Stimulated activated naive CD8-positive, alpha-beta T cell treated with anti-CD3 and anti-CD28 coated beads, Interleukin-15, Interleukin-2, amounts not matched to agents 100 ng/mL and 50 ng/mL, for 24 hours (primary cell): ENCODE results near the gene SCD5.

Source experiments
- H3K27ac Mint-ChIP-seq: one replicate; pipeline ENCODE4 v1.8.0; 2021; ENCODE audit warnings: mild to moderate bottlenecking, mixed read lengths
- H3K27me3 Mint-ChIP-seq: one replicate; pipeline ENCODE4 v1.8.0; 2021; ENCODE audit warnings: mixed read lengths
- H3K36me3 Mint-ChIP-seq: one replicate; pipeline ENCODE4 v1.8.0; 2021; ENCODE audit warnings: low read depth, mixed read lengths
- H3K4me1 Mint-ChIP-seq: one replicate; pipeline ENCODE4 v1.8.0; 2021; ENCODE audit warnings: low read depth, mixed read lengths
- H3K4me3 Mint-ChIP-seq: one replicate; pipeline ENCODE4 v1.8.0; 2021; ENCODE audit warnings: mild to moderate bottlenecking, mixed read lengths
- H3K9me3 Mint-ChIP-seq: one replicate; pipeline ENCODE4 v1.8.0; 2021; ENCODE audit warnings: mixed read lengths

Gene SCD5

DNA sequence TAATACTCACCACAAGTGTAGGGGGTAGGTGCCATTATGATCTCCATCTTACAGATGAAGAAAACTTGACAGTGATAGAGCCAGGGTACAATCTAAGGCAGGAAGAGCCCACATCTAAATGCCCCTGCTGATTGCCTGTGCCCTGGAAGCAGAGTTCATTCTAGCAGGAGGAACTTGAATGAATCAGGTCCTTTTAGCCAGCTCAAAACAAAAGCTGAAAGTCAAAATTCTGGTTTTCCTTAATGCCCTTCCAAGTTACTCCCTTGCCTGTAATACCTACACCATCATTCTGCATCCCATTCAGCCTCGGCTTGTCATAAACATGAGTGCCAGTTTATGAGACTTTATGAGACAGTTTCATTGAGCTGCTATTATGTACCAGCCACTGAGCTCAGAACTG, 89.6 kb downstream of the SCD5 start:
- Mint-ChIP-seq H3K36me3 (no peaks in the 10 kb centered on the region), H3K27ac (no peak overlapping the region), H3K9me3 (no peaks in the 10 kb centered on the region), H3K4me3 (no peak overlapping the region), H3K27me3 (no peaks in the 10 kb centered on the region), H3K4me1 (no peaks in the 10 kb centered on the region)

DNA sequence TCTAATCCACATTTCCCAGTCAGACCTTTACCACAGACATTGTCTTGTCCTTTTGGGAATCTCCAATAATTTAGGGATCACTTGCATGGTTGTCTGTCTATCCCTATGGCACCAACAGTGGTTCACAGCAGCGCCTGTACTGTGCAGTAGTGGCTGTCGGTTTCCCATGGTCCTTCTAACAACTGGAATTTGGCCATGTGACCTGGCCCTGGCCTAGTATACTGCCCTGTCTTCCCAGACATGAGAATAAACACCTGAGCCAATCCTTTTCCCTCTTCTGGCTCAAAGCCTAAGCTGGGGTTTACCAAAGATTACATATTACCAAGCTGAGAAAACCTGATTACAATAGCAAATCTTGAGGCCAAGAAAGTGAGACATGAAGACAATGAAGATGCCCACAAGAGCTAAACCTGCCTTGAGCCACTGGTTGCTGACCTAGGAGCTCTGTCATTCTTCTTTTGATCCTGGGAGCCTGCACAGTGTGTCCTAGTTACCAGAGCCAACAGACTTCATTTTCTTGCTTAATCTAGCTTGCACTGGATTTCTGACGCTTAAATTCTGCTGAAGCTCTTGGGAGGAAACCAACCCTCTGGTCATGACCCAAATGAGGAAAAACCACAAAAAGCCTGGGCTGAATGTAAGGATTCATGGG, 92.1 kb downstream of the SCD5 start:
- Mint-ChIP-seq H3K27me3 (no peaks in the 10 kb centered on the region), H3K4me3 (no peak overlapping the region), H3K9me3 (no peaks in the 10 kb centered on the region), H3K27ac (no peak overlapping the region), H3K4me1 (no peaks in the 10 kb centered on the region), H3K36me3 (no peaks in the 10 kb centered on the region)

DNA sequence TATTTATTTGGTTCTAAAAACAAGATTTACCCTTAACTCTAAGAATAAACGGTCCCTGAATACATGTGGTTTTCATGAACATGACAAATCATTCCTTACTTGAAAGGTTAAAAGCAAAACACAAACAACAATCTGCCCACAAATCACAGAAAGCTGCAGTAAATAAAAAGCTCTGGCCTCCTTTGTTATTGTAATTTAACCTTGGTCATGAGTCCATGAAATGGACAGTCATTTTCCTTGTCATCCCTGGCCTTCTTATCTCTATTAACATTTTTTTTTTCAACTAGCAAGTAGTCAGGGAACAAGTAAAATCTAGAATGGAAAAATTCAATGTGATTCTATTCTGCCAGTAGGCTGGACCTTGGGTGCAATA, 92.7 kb downstream of the SCD5 start:
- H3K9me3 Mint-ChIP-seq, result no peaks in the 10 kb centered on the region
- H3K4me3 Mint-ChIP-seq, result no peak overlapping the region
- H3K4me1 Mint-ChIP-seq, result no peaks in the 10 kb centered on the region
- H3K36me3 Mint-ChIP-seq, result no peaks in the 10 kb centered on the region
- no peaks in the 10 kb centered on the region for H3K27me3 Mint-ChIP-seq
- no peak overlapping the region for H3K27ac Mint-ChIP-seq

DNA sequence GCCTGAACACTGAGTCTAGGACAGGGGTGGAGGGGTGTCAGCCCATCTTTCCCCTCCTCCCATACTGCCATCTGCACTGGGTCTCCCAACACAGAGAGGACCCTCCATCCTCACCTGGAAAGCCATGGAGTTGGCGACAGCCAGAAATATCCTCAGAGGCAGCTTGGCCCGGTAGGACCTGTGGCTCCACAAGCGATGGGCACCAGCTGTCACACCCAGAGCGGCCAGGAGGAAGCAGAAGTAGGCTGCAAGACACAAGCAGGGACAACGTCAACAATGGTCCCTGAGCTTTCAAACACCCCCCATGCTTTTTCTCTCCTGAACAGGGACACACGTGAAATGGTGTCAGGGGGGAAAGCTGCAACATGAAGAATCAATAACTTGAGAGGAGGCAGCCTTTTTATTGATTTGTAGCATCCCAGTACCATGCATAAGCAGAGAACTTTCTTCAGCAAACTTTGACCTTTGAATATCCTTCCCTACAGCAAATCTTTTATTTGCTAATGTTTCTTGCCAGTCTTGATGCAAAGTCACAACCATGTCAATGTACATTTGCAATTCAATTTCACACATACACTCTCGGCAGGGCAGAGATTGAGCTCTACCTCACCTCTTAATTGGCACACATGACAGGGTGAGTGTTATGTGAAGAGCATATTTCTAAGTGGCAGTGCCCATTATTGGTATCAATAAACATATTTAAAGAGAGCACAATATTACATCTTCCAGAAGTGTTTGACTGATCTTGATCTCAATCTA, 93.2 kb downstream of the SCD5 start:
- H3K4me1 Mint-ChIP-seq, result no peaks in the 10 kb centered on the region

DNA sequence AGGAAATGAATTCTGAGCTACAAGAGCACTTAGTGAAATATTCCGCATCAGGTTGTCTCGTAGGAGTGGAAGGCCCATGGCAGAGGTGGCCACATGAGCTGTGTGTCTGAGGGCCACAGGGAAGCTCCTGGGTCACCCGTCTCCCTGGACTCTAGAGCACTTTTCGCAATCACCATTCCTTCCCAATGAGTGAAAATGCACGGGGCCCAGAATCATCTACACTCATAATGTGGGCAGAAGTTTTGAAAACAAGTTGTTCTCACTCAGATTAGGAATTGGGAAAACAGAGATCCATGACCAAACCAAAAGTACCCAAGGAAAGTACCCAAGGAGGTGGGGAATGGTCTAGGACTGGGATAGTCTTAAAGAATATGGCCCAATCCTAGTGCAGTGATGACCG, 94.4 kb downstream of the SCD5 start:
- no peaks in the 10 kb centered on the region for H3K9me3 Mint-ChIP-seq
- no peaks in the 10 kb centered on the region for H3K27me3 Mint-ChIP-seq
- no peak overlapping the region for H3K4me3 Mint-ChIP-seq
- no peaks in the 10 kb centered on the region for H3K36me3 Mint-ChIP-seq
- no peak overlapping the region for H3K27ac Mint-ChIP-seq
- no peaks in the 10 kb centered on the region for H3K4me1 Mint-ChIP-seq

More for the DNA sequence above, 93.2 kb downstream of the SCD5 start:
- Mint-ChIP-seq H3K27ac (no peak overlapping the region), H3K27me3 (no peaks in the 10 kb centered on the region), H3K4me3 (no peak overlapping the region), H3K9me3 (no peaks in the 10 kb centered on the region), H3K36me3 (no peaks in the 10 kb centered on the region)

DNA sequence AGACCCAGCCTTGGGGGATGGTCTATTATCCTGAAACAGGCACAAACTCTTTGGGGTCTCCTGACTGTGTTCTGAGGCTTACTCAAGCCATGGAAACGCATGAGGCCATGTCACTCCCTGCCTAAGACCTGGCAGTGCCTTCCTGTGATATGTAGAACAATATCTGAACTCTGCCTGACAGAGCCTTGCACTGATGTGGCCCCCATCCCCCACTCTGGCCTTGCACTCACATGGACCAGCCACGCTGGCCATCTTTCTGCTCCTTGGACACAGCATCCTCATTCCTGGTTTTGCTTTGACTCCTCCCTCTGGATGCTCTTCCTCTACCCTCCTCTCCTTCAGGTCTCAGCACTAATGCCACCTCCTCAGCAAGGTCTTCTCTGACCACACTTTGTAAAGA, 100.2 kb downstream of the SCD5 start:
- no peak overlapping the region for H3K4me3 Mint-ChIP-seq
- H3K27ac Mint-ChIP-seq, result no peak overlapping the region
- H3K4me1 Mint-ChIP-seq, result no peaks in the 10 kb centered on the region
- no peaks in the 10 kb centered on the region for H3K9me3 Mint-ChIP-seq
- H3K27me3 Mint-ChIP-seq, result no peaks in the 10 kb centered on the region
- no peaks in the 10 kb centered on the region for H3K36me3 Mint-ChIP-seq

DNA sequence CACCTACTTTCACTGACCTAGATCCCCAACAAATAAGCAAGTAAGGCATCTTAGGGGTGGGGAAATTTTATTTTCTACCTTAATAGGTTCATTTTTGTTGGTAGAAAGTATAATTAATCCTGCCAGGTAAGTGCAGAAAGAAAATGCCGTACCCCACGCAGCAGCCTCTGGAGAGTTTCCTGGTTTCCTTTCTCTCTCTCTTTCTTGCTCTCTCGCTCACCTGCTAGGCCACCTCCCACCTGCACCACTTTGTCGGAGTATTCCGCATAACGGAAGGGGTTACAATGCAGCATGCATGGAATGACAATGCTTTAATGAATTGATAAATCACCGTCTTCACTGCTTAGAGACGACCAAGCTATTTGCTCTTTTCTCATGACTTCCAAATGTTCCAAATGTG, 101.0 kb downstream of the SCD5 start:
- no peaks in the 10 kb centered on the region for H3K27me3 Mint-ChIP-seq
- no peak overlapping the region for H3K4me3 Mint-ChIP-seq
- H3K4me1 Mint-ChIP-seq, result no peaks in the 10 kb centered on the region
- H3K9me3 Mint-ChIP-seq, result no peaks in the 10 kb centered on the region
- no peaks in the 10 kb centered on the region for H3K36me3 Mint-ChIP-seq
- no peak overlapping the region for H3K27ac Mint-ChIP-seq

DNA sequence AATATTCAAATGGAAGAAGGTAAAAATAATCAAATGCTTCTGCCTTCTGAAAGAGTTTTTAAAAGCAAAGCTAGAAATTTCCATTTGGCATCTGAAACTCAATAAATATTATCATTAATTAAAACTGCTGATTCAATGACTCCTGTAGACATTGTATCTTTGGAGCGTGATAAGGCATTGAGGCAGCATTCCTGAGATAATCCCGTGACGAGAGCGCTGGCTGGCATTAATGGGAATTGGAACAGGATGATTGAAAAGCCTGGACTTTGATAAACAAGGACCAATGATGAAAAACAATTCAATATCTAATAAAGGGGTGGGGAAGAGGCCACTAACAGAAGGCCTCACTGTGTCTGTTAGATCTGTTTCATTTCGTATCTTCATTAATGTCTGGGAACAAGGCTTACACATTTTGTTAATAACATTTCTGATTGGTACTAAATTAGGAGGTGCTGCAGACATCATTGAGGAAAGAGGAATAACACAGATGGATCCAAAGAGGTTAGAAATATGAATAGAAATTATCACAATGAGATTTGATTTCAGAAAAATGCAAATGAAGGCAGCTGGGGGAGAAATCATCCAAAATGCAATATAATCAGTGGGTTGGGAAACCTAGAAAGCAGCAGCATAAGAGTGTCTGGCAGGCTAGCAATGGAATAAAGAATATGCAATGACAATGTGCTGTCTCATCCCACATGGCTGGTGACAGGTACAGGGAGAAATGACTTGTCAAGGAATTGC, 102.3 kb downstream of the SCD5 start:
- Mint-ChIP-seq H3K36me3 (no peaks in the 10 kb centered on the region), H3K27ac (no peak overlapping the region)

DNA sequence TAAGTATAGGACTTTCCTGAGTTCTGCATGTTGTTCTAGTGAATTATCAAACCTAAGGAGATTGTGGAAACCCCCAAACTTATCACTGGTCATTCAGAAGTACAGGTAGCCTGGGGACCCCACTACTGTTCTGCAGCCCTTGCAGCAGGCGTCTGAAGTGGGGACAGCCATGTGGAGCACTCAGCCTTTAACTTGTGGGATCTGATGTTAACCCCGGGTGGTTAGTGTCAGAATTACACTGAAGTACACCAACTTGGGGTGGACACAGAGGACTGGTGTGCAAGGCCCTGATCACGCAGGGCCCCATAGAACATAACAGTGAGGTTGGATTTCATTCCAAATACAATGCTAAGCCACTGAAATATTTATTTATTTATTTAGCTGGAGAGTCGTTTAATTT, 103.7 kb downstream of the SCD5 start:
- Mint-ChIP-seq H3K27ac (no peak overlapping the region), H3K4me1 (no peaks in the 10 kb centered on the region), H3K27me3 (no peaks in the 10 kb centered on the region), H3K4me3 (no peak overlapping the region), H3K36me3 (no peaks in the 10 kb centered on the region), H3K9me3 (no peaks in the 10 kb centered on the region)

More for the DNA sequence above, 102.3 kb downstream of the SCD5 start:
- Mint-ChIP-seq H3K9me3 (no peaks in the 10 kb centered on the region), H3K27me3 (no peaks in the 10 kb centered on the region), H3K4me1 (no peaks in the 10 kb centered on the region), H3K4me3 (no peak overlapping the region)

DNA sequence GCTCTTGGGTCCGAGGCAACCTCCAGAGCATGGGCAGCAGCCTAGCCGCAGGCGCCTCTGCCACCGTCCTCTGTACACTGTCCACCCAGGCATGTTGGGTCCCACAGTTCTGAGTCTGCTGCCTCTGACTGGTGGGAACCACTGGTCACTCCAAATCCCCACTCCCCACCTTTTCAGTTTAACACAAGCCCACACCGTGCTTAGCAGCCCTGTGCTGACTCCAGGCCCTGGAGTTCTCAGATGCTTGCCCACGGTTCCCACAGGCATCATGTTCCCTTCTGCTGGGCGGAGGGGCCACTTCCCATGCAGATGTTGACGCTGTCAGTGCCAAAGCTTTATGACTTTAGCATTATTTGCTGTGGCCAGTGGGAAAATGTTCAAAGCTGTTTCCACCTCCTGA, 104.5 kb downstream of the SCD5 start:
- Mint-ChIP-seq H3K4me3 (no peak overlapping the region), H3K9me3 (no peaks in the 10 kb centered on the region), H3K36me3 (no peaks in the 10 kb centered on the region), H3K4me1 (no peaks in the 10 kb centered on the region), H3K27me3 (no peaks in the 10 kb centered on the region), H3K27ac (no peak overlapping the region)

DNA sequence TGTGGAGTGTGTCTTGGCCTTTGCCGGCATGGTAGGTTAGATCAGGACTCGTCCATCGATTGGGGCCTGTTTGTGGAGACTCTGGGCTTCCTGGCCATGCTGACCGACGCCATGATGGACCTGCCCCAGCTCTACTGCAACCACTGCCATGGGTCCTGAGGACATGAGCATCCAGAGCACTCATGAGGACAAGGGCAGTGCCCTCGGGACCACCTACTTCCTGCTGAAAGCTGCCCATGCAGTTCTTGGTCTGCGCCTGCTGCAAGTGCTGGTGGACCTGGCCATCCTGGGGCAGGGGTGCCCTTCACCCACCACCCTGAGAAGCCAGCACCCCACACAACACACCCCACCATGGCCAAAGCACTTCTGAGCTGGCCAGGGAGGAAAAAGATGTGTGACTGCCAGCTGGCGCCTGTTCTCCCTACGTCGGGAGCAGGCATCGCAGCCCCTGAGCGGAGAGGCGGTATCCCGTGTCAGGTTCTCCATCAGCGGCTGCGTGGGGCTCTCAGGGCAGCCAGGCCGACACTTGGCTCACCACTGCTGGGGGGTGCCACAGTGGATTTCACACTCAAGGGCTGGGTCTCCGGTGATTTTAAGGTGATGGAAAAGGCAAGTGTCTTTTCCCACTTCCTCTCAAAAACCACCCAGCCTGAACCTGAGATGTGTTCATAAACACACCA, 106.4 kb downstream of the SCD5 start:
- Mint-ChIP-seq H3K27me3 (no peaks in the 10 kb centered on the region), H3K27ac (no peak overlapping the region), H3K4me3 (no peak overlapping the region), H3K4me1 (no peaks in the 10 kb centered on the region), H3K36me3 (no peaks in the 10 kb centered on the region), H3K9me3 (no peaks in the 10 kb centered on the region)

DNA sequence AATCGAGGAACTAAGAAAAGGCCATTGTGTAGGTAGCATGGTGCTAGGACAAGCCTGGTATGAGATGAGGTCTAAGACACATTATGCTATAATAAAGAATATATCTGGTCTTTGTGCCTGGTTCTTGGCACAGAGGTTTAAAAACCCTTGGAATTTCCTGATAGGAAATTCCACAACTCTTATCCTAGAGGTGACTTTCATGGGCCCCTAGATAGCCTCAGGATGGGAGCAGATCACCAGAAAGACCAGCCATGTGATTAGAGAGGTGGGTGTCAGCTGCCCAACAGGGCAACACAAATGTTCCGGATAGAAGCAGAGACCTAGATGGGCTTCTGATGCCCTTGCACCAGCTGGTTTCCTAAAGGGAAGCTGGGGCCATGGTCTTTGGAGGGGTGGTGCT, 107.2 kb downstream of the SCD5 start:
- peak overlapping the region; percentile 36 for H3K27ac Mint-ChIP-seq
- no peaks in the 10 kb centered on the region for H3K36me3 Mint-ChIP-seq
- H3K27me3 Mint-ChIP-seq, result no peaks in the 10 kb centered on the region
- no peaks in the 10 kb centered on the region for H3K4me1 Mint-ChIP-seq
- H3K4me3 Mint-ChIP-seq, result no peak overlapping the region
- H3K9me3 Mint-ChIP-seq, result no peaks in the 10 kb centered on the region

DNA sequence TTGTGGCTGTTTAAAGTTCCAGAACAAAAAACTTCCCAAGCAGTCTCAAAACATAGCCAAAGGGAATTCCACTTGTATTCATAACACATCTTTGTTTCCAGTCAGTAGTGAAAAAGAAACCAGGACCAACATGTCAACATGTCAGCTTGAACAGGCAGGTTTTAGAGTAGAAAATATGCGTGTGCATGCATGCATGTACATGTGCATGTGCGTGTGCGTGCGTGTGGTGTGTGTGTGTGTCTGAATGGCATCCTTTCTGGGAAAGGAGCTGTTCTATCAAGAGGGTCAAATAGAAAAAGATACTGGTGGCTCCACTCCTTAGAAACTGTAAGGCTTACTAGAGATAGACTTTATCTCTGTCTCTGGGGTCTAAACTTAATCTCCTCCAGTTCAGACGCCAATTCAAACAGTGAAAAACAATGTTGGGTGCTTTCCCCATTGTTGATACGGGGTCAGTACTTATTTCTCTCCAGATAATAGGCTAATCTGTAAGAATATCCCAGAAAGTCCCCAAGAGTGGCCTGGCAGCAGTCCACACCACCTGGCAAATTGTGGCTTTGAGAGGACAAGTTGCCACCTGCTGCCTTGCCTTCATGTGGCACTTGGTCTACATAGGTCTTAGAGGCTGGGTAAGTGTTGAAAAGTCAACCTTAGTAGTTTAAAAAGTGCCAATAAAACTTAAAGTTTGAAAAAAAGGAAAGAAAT, 110.4 kb downstream of the SCD5 start:
- no peak overlapping the region for H3K4me3 Mint-ChIP-seq
- H3K27ac Mint-ChIP-seq, result no peak overlapping the region
- H3K4me1 Mint-ChIP-seq, result no peaks in the 10 kb centered on the region
- H3K9me3 Mint-ChIP-seq, result no peaks in the 10 kb centered on the region
- H3K27me3 Mint-ChIP-seq, result no peaks in the 10 kb centered on the region
- H3K36me3 Mint-ChIP-seq, result no peaks in the 10 kb centered on the region

DNA sequence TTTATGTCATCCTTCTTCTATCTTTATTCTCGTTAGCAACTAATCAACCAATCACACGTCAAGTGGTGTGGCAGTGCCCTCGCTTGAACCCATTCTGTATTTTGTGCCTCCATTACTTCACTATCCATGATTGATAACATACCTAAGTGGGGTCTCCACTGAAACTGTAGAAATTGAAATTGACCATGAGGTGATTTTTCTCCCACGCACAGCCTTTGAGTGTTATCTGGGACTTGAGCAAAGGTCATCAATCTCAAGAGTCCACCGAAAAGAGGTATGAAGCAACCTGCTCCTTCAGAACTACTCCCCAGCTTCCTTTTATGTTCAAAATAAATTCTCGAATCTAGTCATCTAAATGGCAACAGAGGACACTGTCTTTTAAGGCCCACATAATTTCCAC, 111.1 kb downstream of the SCD5 start:
- no peaks in the 10 kb centered on the region for H3K36me3 Mint-ChIP-seq
- no peak overlapping the region for H3K27ac Mint-ChIP-seq
- H3K9me3 Mint-ChIP-seq, result no peaks in the 10 kb centered on the region
- no peak overlapping the region for H3K4me3 Mint-ChIP-seq
- no peaks in the 10 kb centered on the region for H3K4me1 Mint-ChIP-seq
- H3K27me3 Mint-ChIP-seq, result no peaks in the 10 kb centered on the region
